Astrocyte (in vitro differentiated cells and primary cell): ENCODE results near the gene FRMD4A. TPM values are rescaled to one million over a fixed set of nuclear protein-coding genes. Genes with fewer than 3 reads are reported as not detected.

Experiments used
- DNase-seq: peaks from one replicate; pipeline ENCODE4 v3.0.0-alpha.2; 2010; ENCODE audit warnings: low read depth
- FAIRE-seq: peaks from 2 replicates; lab custom pipeline; 2011; peaks lifted over from hg19 to GRCh38; lab: Jason Lieb, UNC
- H2AFZ ChIP-seq: 2 replicates; pipeline ENCODE4 v1.6.0; 2012; ENCODE audit warnings: low read depth, low read length, inconsistent platforms
- H3K27ac ChIP-seq: 2 replicates; pipeline ENCODE4 v1.5.1; 2011; ENCODE audit warnings: low read depth, low read length, inconsistent platforms
- H3K27me3 ChIP-seq: 2 replicates; pipeline ENCODE4 v1.6.0; 2011; ENCODE audit warnings: low read length, inconsistent platforms; ENCODE audit not compliant: insufficient read depth
- H3K36me3 ChIP-seq: 2 replicates; pipeline ENCODE4 v1.5.1; 2011; ENCODE audit warnings: low read length, inconsistent platforms; ENCODE audit not compliant: insufficient read depth
- H3K4me1 ChIP-seq: 2 replicates; pipeline ENCODE4 v1.5.1; 2011; ENCODE audit warnings: low read length, inconsistent platforms; ENCODE audit not compliant: insufficient read depth
- H3K4me2 ChIP-seq: 2 replicates; pipeline ENCODE4 v1.6.0; 2012; ENCODE audit warnings: low read length, inconsistent platforms
- H3K4me3 ChIP-seq: 2 replicates; pipeline ENCODE4 v1.5.1; 2011; ENCODE audit warnings: low read depth, mild to moderate bottlenecking, low read length, inconsistent platforms; ENCODE audit not compliant: insufficient read depth
- H3K79me2 ChIP-seq: 2 replicates; pipeline ENCODE4 v1.6.0; 2012; ENCODE audit warnings: mild to moderate bottlenecking, low read length, inconsistent platforms; ENCODE audit not compliant: insufficient read depth
- H3K9ac ChIP-seq: 2 replicates; pipeline ENCODE4 v1.6.0; 2012; ENCODE audit warnings: mild to moderate bottlenecking, low read length, inconsistent platforms
- H3K9me3 ChIP-seq: 2 replicates; pipeline ENCODE4 v1.5.1; 2012; ENCODE audit warnings: low read depth, mild to moderate bottlenecking, low read length, inconsistent platforms; ENCODE audit not compliant: insufficient read depth
- H4K20me1 ChIP-seq: 2 replicates; pipeline ENCODE4 v1.6.0; 2012; ENCODE audit warnings: low read length, inconsistent platforms; ENCODE audit not compliant: insufficient read depth
- H3K27ac Mint-ChIP-seq: one replicate; pipeline ENCODE4 v1.8.0; 2021; ENCODE audit warnings: mild to moderate bottlenecking, mixed read lengths; ENCODE audit not compliant: unreplicated experiment
- H3K27me3 Mint-ChIP-seq: one replicate; pipeline ENCODE4 v1.8.0; 2021; ENCODE audit warnings: low read depth, mixed read lengths; ENCODE audit not compliant: unreplicated experiment
- H3K36me3 Mint-ChIP-seq: one replicate; pipeline ENCODE4 v1.8.0; 2021; ENCODE audit warnings: low read depth, mixed read lengths; ENCODE audit not compliant: unreplicated experiment
- H3K4me1 Mint-ChIP-seq: one replicate; pipeline ENCODE4 v1.8.0; 2021; ENCODE audit warnings: low read depth, mixed read lengths; ENCODE audit not compliant: unreplicated experiment
- H3K4me3 Mint-ChIP-seq: one replicate; pipeline ENCODE4 v1.8.0; 2021; ENCODE audit warnings: mild to moderate bottlenecking, moderate library complexity, mixed read lengths; ENCODE audit not compliant: unreplicated experiment
- H3K9me3 Mint-ChIP-seq: one replicate; pipeline ENCODE4 v1.8.0; 2021; ENCODE audit warnings: mild to moderate bottlenecking, mixed read lengths; ENCODE audit not compliant: unreplicated experiment
- EZH2 ChIP-seq: IDR thresholded peaks from 2 replicates; pipeline ENCODE4 v1.6.1; 2012; ENCODE audit warnings: mild to moderate bottlenecking, low read length, inconsistent platforms; ENCODE audit not compliant: insufficient read depth
- total RNA-seq: library from RNA; stranded (reverse); gene quantifications from 2 replicates; pipeline ENCODE4 v1.2.1, GENCODE V29; 2021
- TF ChIP-seq, protein P1 (sequence below): IDR thresholded peaks from 2 replicates; pipeline ENCODE4 v1.5.1; 2011; ENCODE audit warnings: low read depth, mild to moderate bottlenecking, inconsistent platforms, low read length, moderate library complexity; ENCODE audit not compliant: insufficient read depth

FRMD4A gene
- total RNA-seq, 1 donor from 2014 or later = 82.5 TPM

- Histone ChIP-seq H3K9ac (no peak overlapping the region), H3K4me2 (no peak overlapping the region), H3K4me1 (peaks cover 17% of the 10 kb centered on the region), H3K4me3 (no peak overlapping the region), H3K27me3 (no peaks in the 10 kb centered on the region), H4K20me1 (peaks cover 56% of the 10 kb centered on the region), H3K9me3 (peaks cover 3% of the 10 kb centered on the region), H3K27ac (no peak overlapping the region), H3K36me3 (no peaks in the 10 kb centered on the region), H3K79me2 (peaks cover 82% of the 10 kb centered on the region), H2AFZ (no peak overlapping the region)
- Mint-ChIP-seq H3K27me3 (peaks cover 4% of the 10 kb centered on the region), H3K4me3 (no peak overlapping the region), H3K4me1 (peaks cover 8% of the 10 kb centered on the region), H3K27ac (no peak overlapping the region), H3K9me3 (peaks cover 3% of the 10 kb centered on the region), H3K36me3 (peaks cover 14% of the 10 kb centered on the region)
- DNase-seq (no peak), FAIRE-seq (no peak)
- no peak for TF ChIP-seq EZH2
- TF ChIP-seq, protein P1, sequence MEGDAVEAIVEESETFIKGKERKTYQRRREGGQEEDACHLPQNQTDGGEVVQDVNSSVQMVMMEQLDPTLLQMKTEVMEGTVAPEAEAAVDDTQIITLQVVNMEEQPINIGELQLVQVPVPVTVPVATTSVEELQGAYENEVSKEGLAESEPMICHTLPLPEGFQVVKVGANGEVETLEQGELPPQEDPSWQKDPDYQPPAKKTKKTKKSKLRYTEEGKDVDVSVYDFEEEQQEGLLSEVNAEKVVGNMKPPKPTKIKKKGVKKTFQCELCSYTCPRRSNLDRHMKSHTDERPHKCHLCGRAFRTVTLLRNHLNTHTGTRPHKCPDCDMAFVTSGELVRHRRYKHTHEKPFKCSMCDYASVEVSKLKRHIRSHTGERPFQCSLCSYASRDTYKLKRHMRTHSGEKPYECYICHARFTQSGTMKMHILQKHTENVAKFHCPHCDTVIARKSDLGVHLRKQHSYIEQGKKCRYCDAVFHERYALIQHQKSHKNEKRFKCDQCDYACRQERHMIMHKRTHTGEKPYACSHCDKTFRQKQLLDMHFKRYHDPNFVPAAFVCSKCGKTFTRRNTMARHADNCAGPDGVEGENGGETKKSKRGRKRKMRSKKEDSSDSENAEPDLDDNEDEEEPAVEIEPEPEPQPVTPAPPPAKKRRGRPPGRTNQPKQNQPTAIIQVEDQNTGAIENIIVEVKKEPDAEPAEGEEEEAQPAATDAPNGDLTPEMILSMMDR = no peak
Observed at GRCh38 chr10:13820964-13821337, 509.8 kb downstream of the FRMD4A start.

GRCh38 chr10:13820119-13820963, 510.4 kb downstream of the FRMD4A start:
- H3K4me3 ChIP-seq = no peak overlapping the region
- H3K9me3 ChIP-seq = peaks cover 3% of the 10 kb centered on the region
- Mint-ChIP-seq H3K4me1 (peaks cover 13% of the 10 kb centered on the region), H3K36me3 (peaks cover 15% of the 10 kb centered on the region), H3K4me3 (no peak overlapping the region), H3K9me3 (peaks cover 3% of the 10 kb centered on the region), H3K27ac (no peak overlapping the region), H3K27me3 (peaks cover 4% of the 10 kb centered on the region)
- H2AFZ ChIP-seq = no peak overlapping the region
- DNase-seq (no peak), FAIRE-seq (no peak)
- peaks cover 77% of the 10 kb centered on the region for H3K79me2 ChIP-seq
- H3K4me2 ChIP-seq = no peak overlapping the region
- H3K4me1 ChIP-seq = peaks cover 21% of the 10 kb centered on the region
- H4K20me1 ChIP-seq = peaks cover 54% of the 10 kb centered on the region
- no peaks in the 10 kb centered on the region for H3K27me3 ChIP-seq
- TF ChIP-seq, protein P1 = no peak
- no peak for TF ChIP-seq EZH2
- H3K27ac ChIP-seq = no peak overlapping the region
- H3K9ac ChIP-seq = no peak overlapping the region
- no peaks in the 10 kb centered on the region for H3K36me3 ChIP-seq
